SK-N-SH (cell line): ENCODE measurements around the gene CD200. TPM values are rescaled to one million over a fixed set of nuclear protein-coding genes. Genes with fewer than 3 reads are reported as not detected.

Experiments
- CTCF ChIA-PET: fragments of 300-600, 350-600 bp; formaldehyde crosslinking; extraction: SDS; loops from one replicate; lab custom pipeline; 2021; lab: Yijun Ruan, JAX
- POLR2A ChIA-PET: fragments of 350-600 bp; sonication (Branson Sonifier 250); formaldehyde crosslinking; extraction: SDS; loops from one replicate; lab custom pipeline; 2020; ENCODE audit warnings: antibody characterized with exemption, inconsistent platforms; lab: Yijun Ruan, JAX
- DNase-seq: peaks from one replicate; pipeline ENCODE4 v3.0.0; 2012
- H2AFZ ChIP-seq: fragments of 200-600 bp; sonication (generic); 2 replicates; pipeline ENCODE4 v1.8.1; 2016; ENCODE audit warnings: antibody characterized with exemption, mild to moderate bottlenecking, low read depth
- H3F3A ChIP-seq: fragments of 200-600 bp; sonication (generic); replicated peaks from 2 replicates; pipeline ENCODE3; 2016; ENCODE audit warnings: antibody characterized with exemption, mild to moderate bottlenecking; ENCODE audit not compliant: insufficient read depth
- H3K27ac ChIP-seq, 2 experiments: fragments of 200-500 bp in 1 of 2; fragments of 200-600 bp in 1 of 2; sonication (Bioruptor generic) in 1 of 2; sonication (generic), shearing (Covaris generic) in 1 of 2; 2 replicates each; pipeline versions ENCODE4 v1.5.1 to v1.6.1; 2014 to 2016; ENCODE audit warnings: low read depth in 2 of 2, inconsistent platforms in 1 of 2, low read length in 1 of 2, mild to moderate bottlenecking in 1 of 2, mixed read lengths in 1 of 2
- H3K27me3 ChIP-seq: fragments of 200-600 bp; sonication (generic), shearing (Covaris generic); 2 replicates; pipeline ENCODE4 v1.6.1; 2016; ENCODE audit warnings: mixed run types; ENCODE audit not compliant: insufficient read depth
- H3K36me3 ChIP-seq, 2 experiments: fragments of 200-500 bp in 1 of 2; fragments of 200-600 bp in 1 of 2; sonication (Bioruptor generic) in 1 of 2; sonication (generic) in 1 of 2; replicated peaks in 1 of 2; 2 replicates each; pipeline versions ENCODE3 to v1.5.1; 2014 to 2016; ENCODE audit warnings: low read length in 1 of 2, mild to moderate bottlenecking in 1 of 2; ENCODE audit not compliant: insufficient read depth in 2 of 2, control insufficient read depth in 1 of 2
- H3K4me1 ChIP-seq, 2 experiments: fragments of 200-500 bp in 1 of 2; fragments of 200-600 bp in 1 of 2; sonication (Bioruptor generic) in 1 of 2; sonication (generic), shearing (Covaris generic) in 1 of 2; 2 replicates each; pipeline versions ENCODE4 v1.5.1 to v1.6.1; 2014 to 2016; ENCODE audit warnings: low read depth in 1 of 2, low read length in 1 of 2, mixed run types in 1 of 2; ENCODE audit not compliant: insufficient read depth in 2 of 2, control insufficient read depth in 1 of 2
- H3K4me2 ChIP-seq: fragments of 200-600 bp; sonication (generic), shearing (Covaris generic); 2 replicates; pipeline ENCODE4 v1.6.1; 2017; ENCODE audit warnings: mixed run types
- H3K4me3 ChIP-seq, 2 experiments: fragments of 200-500 bp in 1 of 2; fragments of 200-600 bp in 1 of 2; sonication (Bioruptor generic) in 1 of 2; sonication (generic), shearing (Covaris generic) in 1 of 2; 2 replicates each; pipeline versions ENCODE4 v1.5.1 to v1.8.1; 2014 to 2016; ENCODE audit warnings: low read depth in 2 of 2, inconsistent platforms in 1 of 2, low read length in 1 of 2, mild to moderate bottlenecking in 1 of 2, mixed read lengths in 1 of 2, moderate library complexity in 1 of 2
- H3K79me2 ChIP-seq: fragments of 200-600 bp; sonication (generic); 2 replicates; pipeline ENCODE4 v1.8.1; 2017; ENCODE audit warnings: mild to moderate bottlenecking; ENCODE audit not compliant: insufficient read depth
- H3K9ac ChIP-seq: fragments of 200-600 bp; sonication (generic); 2 replicates; pipeline ENCODE4 v1.6.1; 2017; ENCODE audit warnings: mixed run types
- H3K9me2 ChIP-seq: fragments of 200-600 bp; sonication (generic); 2 replicates; pipeline ENCODE4 v1.6.1; 2017; ENCODE audit warnings: mixed run types
- H3K9me3 ChIP-seq: fragments of 200-600 bp; sonication (generic); 2 replicates; pipeline ENCODE4 v1.6.1; 2017; ENCODE audit warnings: mixed run types, mild to moderate bottlenecking, moderate library complexity
- H4K20me1 ChIP-seq: fragments of 200-600 bp; sonication (generic); 2 replicates; pipeline ENCODE4 v1.6.1; 2017; ENCODE audit warnings: mild to moderate bottlenecking, mixed run types; ENCODE audit not compliant: insufficient read depth
- CHD2 ChIP-seq: fragments of 150-350 bp; IDR thresholded peaks from 2 replicates; pipeline ENCODE4 v1.6.1; 2018; ENCODE audit warnings: low read length; ENCODE audit not compliant: partially characterized antibody
- EZH2phosphoT487 ChIP-seq: fragments of 200-600 bp; sonication (generic); IDR thresholded peaks from 2 replicates; pipeline ENCODE4 v1.6.1; 2017; ENCODE audit warnings: low read depth, mixed run types, mild to moderate bottlenecking, antibody characterized with exemption, moderate library complexity, borderline replicate concordance
- FOSL2 ChIP-seq: IDR thresholded peaks from 2 replicates; pipeline ENCODE4 v1.4.0; 2012; ENCODE audit warnings: low read depth, mild to moderate bottlenecking, moderate library complexity, borderline replicate concordance
- FOXJ3 ChIP-seq: sonication (generic); formaldehyde crosslinking; IDR thresholded peaks from 2 replicates; pipeline ENCODE4 v1.5.1; 2020; ENCODE audit warnings: mild to moderate bottlenecking, missing genetic modification reagents
- GABPA ChIP-seq: IDR thresholded peaks from 2 replicates; pipeline ENCODE4 v1.4.0; 2012; ENCODE audit warnings: low read depth, mild to moderate bottlenecking
- GATA2 ChIP-seq: sonication (generic); formaldehyde crosslinking; IDR thresholded peaks from 2 replicates; pipeline ENCODE4 v1.5.0; 2020; ENCODE audit warnings: mild to moderate bottlenecking, missing genetic modification reagents
- JUND ChIP-seq: IDR thresholded peaks from 2 replicates; pipeline ENCODE4 v1.4.0; 2012
- MEF2A ChIP-seq: IDR thresholded peaks from 2 replicates; pipeline ENCODE4 v1.4.0; 2012; ENCODE audit warnings: low read depth, borderline replicate concordance
- MXI1 ChIP-seq: IDR thresholded peaks from 2 replicates; pipeline ENCODE4 v1.6.1; 2012; ENCODE audit warnings: mild to moderate bottlenecking, low read depth, low read length, improper control_type of control experiment
- NFIC ChIP-seq: IDR thresholded peaks from 2 replicates; pipeline ENCODE4 v1.4.0; 2012; ENCODE audit warnings: borderline replicate concordance
- POLR2AphosphoS5 ChIP-seq: IDR thresholded peaks from 2 replicates; pipeline ENCODE4 v1.6.1; 2012; ENCODE audit warnings: low read depth, low read length
- RCOR1 ChIP-seq: fragments of 150-350 bp; IDR thresholded peaks from 2 replicates; pipeline ENCODE4 v1.6.1; 2017; ENCODE audit warnings: antibody characterized with exemption, low read length
- RFX5 ChIP-seq: IDR thresholded peaks from 2 replicates; pipeline ENCODE4 v1.6.1; 2012; ENCODE audit warnings: mild to moderate bottlenecking, improper control_type of control experiment, low read length
- RXRA ChIP-seq: IDR thresholded peaks from 2 replicates; pipeline ENCODE4 v1.4.0; 2012; ENCODE audit warnings: low read depth, mild to moderate bottlenecking, borderline replicate concordance
- SMC3 ChIP-seq: IDR thresholded peaks from 2 replicates; pipeline ENCODE4 v1.6.1; 2012; ENCODE audit warnings: low read depth, low read length, improper control_type of control experiment
- TAF1 ChIP-seq: IDR thresholded peaks from 2 replicates; pipeline ENCODE4 v1.6.1; 2012; ENCODE audit warnings: low read depth, mild to moderate bottlenecking, low read length, moderate library complexity, borderline replicate concordance
- TCF12 ChIP-seq: IDR thresholded peaks from 2 replicates; pipeline ENCODE4 v1.4.0; 2012
- TEAD4 ChIP-seq: IDR thresholded peaks from 2 replicates; pipeline ENCODE4 v1.4.0; 2012; ENCODE audit warnings: mild to moderate bottlenecking, borderline replicate concordance; ENCODE audit not compliant: insufficient read depth
- YY1 ChIP-seq: IDR thresholded peaks from 2 replicates; pipeline ENCODE4 v1.4.0; 2012; ENCODE audit warnings: low read depth, mild to moderate bottlenecking
- WGBS: methylation state at CpG from one replicate; pipeline ENCODE4 v1.1.6; 2017; ENCODE audit warnings: low lambda C conversion rate; 5-methylcytosine and 5-hydroxymethylcytosine counted together
- polyA plus RNA-seq, 3 experiments: library from polyadenylated mRNA; depleted of rRNA; stranded (reverse); fragments of >200 nt; gene quantifications; 2 replicates each; pipeline ENCODE4 v1.2.3, GENCODE V29; 2012
- TF ChIP-seq, protein P1 (sequence below): IDR thresholded peaks from 2 replicates; pipeline ENCODE4 v1.4.0; 2012; ENCODE audit warnings: low read depth
- TF ChIP-seq, protein P2 (sequence below): IDR thresholded peaks from 2 replicates; pipeline ENCODE4; 2012
- TF ChIP-seq, protein P3 (sequence below): IDR thresholded peaks from 2 replicates; pipeline ENCODE4 v1.6.1; 2012; ENCODE audit warnings: mild to moderate bottlenecking, low read depth, low read length, moderate library complexity
- TF ChIP-seq, protein P4 (sequence below): IDR thresholded peaks from 2 replicates; pipeline ENCODE4 v1.4.0; 2012; ENCODE audit warnings: low read depth, borderline replicate concordance

The CD200 gene
- polyA plus RNA-seq, 1 of the 3 experiments (the other 2 are of a cell fraction): 1.1 TPM

DNA sequence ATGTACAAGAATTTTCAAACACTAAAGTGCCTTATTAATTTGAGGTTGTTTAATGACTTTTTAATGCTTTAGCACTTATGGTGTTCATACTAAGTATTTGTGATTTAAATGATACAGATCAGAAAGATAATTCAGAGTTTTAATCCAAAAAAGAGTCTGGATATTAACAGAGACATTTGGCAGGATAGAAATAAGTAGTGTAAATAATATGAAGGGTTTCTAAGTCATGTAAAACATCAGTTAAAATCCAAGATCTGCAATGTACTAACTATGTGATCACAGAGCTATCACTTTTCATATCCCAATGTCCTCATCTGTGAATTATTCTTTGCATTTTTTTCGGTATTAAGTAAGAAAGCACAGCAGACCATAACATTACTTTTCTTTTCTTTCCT, 62.9 kb downstream of the CD200 start:
- H4K20me1 ChIP-seq: no peaks in the 10 kb centered on the region
- POLR2A ChIA-PET: no interaction called here
- no peak overlapping the region for H3K4me3 ChIP-seq
- no peak overlapping the region for H2AFZ ChIP-seq
- TF ChIP-seq, protein P1, sequence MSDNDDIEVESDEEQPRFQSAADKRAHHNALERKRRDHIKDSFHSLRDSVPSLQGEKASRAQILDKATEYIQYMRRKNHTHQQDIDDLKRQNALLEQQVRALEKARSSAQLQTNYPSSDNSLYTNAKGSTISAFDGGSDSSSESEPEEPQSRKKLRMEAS: no peak
- TF ChIP-seq SMC3 (no peak), GATA2 (CRISPR knock-in tag) (no peak), NFIC (no peak), MXI1 (no peak), FOXJ3 (CRISPR knock-in tag) (no peak), GABPA (no peak), POLR2AphosphoS5 (no peak), TEAD4 (no peak), TCF12 (no peak), RCOR1 (no peak), MEF2A (no peak), CHD2 (no peak), EZH2phosphoT487 (no peak), TAF1 (no peak), JUND (no peak), RXRA (no peak), YY1 (no peak)
- TF ChIP-seq, protein P2, sequence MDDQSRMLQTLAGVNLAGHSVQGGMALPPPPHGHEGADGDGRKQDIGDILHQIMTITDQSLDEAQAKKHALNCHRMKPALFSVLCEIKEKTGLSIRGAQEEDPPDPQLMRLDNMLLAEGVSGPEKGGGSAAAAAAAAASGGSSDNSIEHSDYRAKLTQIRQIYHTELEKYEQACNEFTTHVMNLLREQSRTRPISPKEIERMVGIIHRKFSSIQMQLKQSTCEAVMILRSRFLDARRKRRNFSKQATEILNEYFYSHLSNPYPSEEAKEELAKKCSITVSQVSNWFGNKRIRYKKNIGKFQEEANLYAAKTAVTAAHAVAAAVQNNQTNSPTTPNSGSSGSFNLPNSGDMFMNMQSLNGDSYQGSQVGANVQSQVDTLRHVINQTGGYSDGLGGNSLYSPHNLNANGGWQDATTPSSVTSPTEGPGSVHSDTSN: no peak
- no peaks in the 10 kb centered on the region for H3K36me3 ChIP-seq
- H3K9ac ChIP-seq: no peak overlapping the region
- H3K4me1 ChIP-seq: 0 out of 4 replicates have a peak, but pooled peaks cover 0 to 5% of the 10 kb centered on the region in 2 experiments
- CTCF ChIA-PET: no interaction called here
- no peaks in the 10 kb centered on the region for H3K9me3 ChIP-seq
- H3K79me2 ChIP-seq: no peaks in the 10 kb centered on the region
- H3K27me3 ChIP-seq: no peaks in the 10 kb centered on the region
- H3K27ac ChIP-seq: no peak overlapping the region
- H3K9me2 ChIP-seq: no peaks in the 10 kb centered on the region
- H3F3A ChIP-seq: peaks cover 7% of the 10 kb centered on the region
- 4% methylated on average over 1 of the region's 1 CpG for WGBS
- DNase-seq: no peak
- no peak overlapping the region for H3K4me2 ChIP-seq

DNA sequence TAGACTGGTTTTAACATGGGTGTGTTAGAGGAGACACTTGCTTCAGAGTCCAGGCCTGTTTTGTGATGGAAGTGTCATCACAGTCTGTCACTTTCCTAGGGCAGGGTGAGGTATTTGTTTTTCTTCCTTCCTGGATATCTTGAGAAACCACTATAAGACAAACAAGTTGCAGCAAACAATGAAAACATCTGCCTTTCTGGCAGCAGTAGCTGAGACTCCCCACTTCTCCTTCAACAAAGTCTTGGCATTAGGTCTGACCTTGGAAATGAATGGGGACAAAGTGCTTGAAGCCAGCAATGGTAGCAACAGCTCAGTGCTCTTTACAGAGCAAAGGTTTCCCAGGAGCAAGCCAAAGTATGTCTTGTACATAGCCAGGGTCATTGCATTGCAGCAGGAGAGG, 64.6 kb downstream of the CD200 start:
- H3K36me3 ChIP-seq: no peaks in the 10 kb centered on the region
- no peak overlapping the region for H3K4me2 ChIP-seq
- H3K79me2 ChIP-seq: no peaks in the 10 kb centered on the region
- TF ChIP-seq, protein P3, sequence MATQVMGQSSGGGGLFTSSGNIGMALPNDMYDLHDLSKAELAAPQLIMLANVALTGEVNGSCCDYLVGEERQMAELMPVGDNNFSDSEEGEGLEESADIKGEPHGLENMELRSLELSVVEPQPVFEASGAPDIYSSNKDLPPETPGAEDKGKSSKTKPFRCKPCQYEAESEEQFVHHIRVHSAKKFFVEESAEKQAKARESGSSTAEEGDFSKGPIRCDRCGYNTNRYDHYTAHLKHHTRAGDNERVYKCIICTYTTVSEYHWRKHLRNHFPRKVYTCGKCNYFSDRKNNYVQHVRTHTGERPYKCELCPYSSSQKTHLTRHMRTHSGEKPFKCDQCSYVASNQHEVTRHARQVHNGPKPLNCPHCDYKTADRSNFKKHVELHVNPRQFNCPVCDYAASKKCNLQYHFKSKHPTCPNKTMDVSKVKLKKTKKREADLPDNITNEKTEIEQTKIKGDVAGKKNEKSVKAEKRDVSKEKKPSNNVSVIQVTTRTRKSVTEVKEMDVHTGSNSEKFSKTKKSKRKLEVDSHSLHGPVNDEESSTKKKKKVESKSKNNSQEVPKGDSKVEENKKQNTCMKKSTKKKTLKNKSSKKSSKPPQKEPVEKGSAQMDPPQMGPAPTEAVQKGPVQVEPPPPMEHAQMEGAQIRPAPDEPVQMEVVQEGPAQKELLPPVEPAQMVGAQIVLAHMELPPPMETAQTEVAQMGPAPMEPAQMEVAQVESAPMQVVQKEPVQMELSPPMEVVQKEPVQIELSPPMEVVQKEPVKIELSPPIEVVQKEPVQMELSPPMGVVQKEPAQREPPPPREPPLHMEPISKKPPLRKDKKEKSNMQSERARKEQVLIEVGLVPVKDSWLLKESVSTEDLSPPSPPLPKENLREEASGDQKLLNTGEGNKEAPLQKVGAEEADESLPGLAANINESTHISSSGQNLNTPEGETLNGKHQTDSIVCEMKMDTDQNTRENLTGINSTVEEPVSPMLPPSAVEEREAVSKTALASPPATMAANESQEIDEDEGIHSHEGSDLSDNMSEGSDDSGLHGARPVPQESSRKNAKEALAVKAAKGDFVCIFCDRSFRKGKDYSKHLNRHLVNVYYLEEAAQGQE: no peak
- TF ChIP-seq FOSL2 (no peak), RFX5 (no peak), NFIC (no peak), TCF12 (no peak), JUND (no peak), TAF1 (no peak)
- TF ChIP-seq, protein P4, sequence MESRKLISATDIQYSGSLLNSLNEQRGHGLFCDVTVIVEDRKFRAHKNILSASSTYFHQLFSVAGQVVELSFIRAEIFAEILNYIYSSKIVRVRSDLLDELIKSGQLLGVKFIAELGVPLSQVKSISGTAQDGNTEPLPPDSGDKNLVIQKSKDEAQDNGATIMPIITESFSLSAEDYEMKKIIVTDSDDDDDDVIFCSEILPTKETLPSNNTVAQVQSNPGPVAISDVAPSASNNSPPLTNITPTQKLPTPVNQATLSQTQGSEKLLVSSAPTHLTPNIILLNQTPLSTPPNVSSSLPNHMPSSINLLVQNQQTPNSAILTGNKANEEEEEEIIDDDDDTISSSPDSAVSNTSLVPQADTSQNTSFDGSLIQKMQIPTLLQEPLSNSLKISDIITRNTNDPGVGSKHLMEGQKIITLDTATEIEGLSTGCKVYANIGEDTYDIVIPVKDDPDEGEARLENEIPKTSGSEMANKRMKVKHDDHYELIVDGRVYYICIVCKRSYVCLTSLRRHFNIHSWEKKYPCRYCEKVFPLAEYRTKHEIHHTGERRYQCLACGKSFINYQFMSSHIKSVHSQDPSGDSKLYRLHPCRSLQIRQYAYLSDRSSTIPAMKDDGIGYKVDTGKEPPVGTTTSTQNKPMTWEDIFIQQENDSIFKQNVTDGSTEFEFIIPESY: no peak
- TF ChIP-seq, protein P1: no peak

More for the DNA sequence above, 64.6 kb downstream of the CD200 start:
- Histone ChIP-seq H3K4me1 (no peaks in the 10 kb centered on the region), H3K27me3 (no peaks in the 10 kb centered on the region), H3K9ac (no peak overlapping the region), H2AFZ (no peak overlapping the region), H4K20me1 (no peaks in the 10 kb centered on the region), H3K4me3 (no peak overlapping the region), H3F3A (no peaks in the 10 kb centered on the region), H3K9me2 (no peaks in the 10 kb centered on the region), H3K27ac (no peak overlapping the region), H3K9me3 (no peaks in the 10 kb centered on the region)
- POLR2A ChIA-PET: no interaction called here
- CTCF ChIA-PET: no interaction called here
- DNase-seq: no peak
